MM.1S (cell line): ENCODE data around the gene SLC12A7.
"Not testable (repeated sequence)": the region's sequence is repeated elsewhere in the genome, so short reads cannot be mapped to it uniquely, and the experiment has no call there.

ENCODE experiments used
- DNase-seq: peaks from one replicate; pipeline ENCODE4 v3.0.0-alpha.2; 2015
- H2AFZ ChIP-seq: fragments of 300-600 bp; sonication (generic); 2 replicates; pipeline ENCODE4 v1.6.0; 2016; ENCODE audit warnings: antibody characterized with exemption, low read length
- H3F3A ChIP-seq: fragments of 300-600 bp; sonication (generic); 2 replicates; pipeline ENCODE4 v1.6.1; 2016; ENCODE audit warnings: mild to moderate bottlenecking, antibody characterized with exemption, low read length, moderate library complexity, mixed read lengths; ENCODE audit not compliant: insufficient read depth
- H3K27ac ChIP-seq: fragments of 300-600 bp; sonication (generic); 2 replicates; pipeline ENCODE4 v1.5.1; 2016; ENCODE audit warnings: mild to moderate bottlenecking, low read length
- H3K27me3 ChIP-seq: fragments of 300-600 bp; sonication (generic); replicated peaks from 2 replicates; pipeline ENCODE4 v1.6.0; 2016; ENCODE audit warnings: low read length; ENCODE audit not compliant: insufficient read depth
- H3K36me3 ChIP-seq: fragments of 300-600 bp; sonication (generic); replicated peaks from 2 replicates; pipeline ENCODE4 v1.6.1; 2016; ENCODE audit warnings: mild to moderate bottlenecking, low read length, mixed read lengths; ENCODE audit not compliant: insufficient read depth
- H3K4me1 ChIP-seq: fragments of 300-600 bp; sonication (generic); 2 replicates; pipeline ENCODE4 v1.6.1; 2016; ENCODE audit warnings: low read length, mixed read lengths
- H3K4me2 ChIP-seq: fragments of 300-600 bp; sonication (generic); 2 replicates; pipeline ENCODE4 v1.6.0; 2016; ENCODE audit warnings: low read depth, low read length
- H3K4me3 ChIP-seq: fragments of 300-600 bp; sonication (generic); 2 replicates; pipeline ENCODE4 v1.5.1; 2016; ENCODE audit warnings: low read length, mixed read lengths
- H3K79me2 ChIP-seq: fragments of 300-600 bp; sonication (generic); 2 replicates; pipeline ENCODE4 v1.6.1; 2016; ENCODE audit warnings: mixed run types, low read length, mixed read lengths
- H3K9ac ChIP-seq: fragments of 300-600 bp; sonication (generic); 2 replicates; pipeline ENCODE4 v1.6.1; 2016; ENCODE audit warnings: low read length, mixed read lengths
- H3K9me2 ChIP-seq: fragments of 300-600 bp; sonication (generic); replicated peaks from 2 replicates; pipeline ENCODE4 v1.6.1; 2016; ENCODE audit warnings: mild to moderate bottlenecking, low read length, mixed read lengths; ENCODE audit not compliant: insufficient read depth
- H3K9me3 ChIP-seq: fragments of 300-600 bp; sonication (generic); replicated peaks from 2 replicates; pipeline ENCODE4 v1.6.1; 2016; ENCODE audit warnings: mild to moderate bottlenecking, low read length, mixed read lengths; ENCODE audit not compliant: insufficient read depth
- H4K20me1 ChIP-seq: fragments of 300-600 bp; sonication (generic); 2 replicates; pipeline ENCODE4 v1.6.1; 2016; ENCODE audit warnings: mild to moderate bottlenecking, low read length, moderate library complexity, mixed read lengths; ENCODE audit not compliant: insufficient read depth
- CTCF ChIP-seq: fragments of 300-600 bp; sonication (generic); IDR thresholded peaks from 2 replicates; pipeline ENCODE4 v1.5.1; 2016; ENCODE audit warnings: antibody characterized with exemption, low read length, mixed read lengths
- EZH2 ChIP-seq: fragments of 300-600 bp; sonication (generic); optimal IDR thresholded peaks from 2 replicates; pipeline ENCODE3; 2017; ENCODE audit warnings: low read depth, mild to moderate bottlenecking, antibody characterized with exemption, low read length, mixed read lengths
- EZH2phosphoT487 ChIP-seq: fragments of 300-600 bp; sonication (generic); IDR thresholded peaks from 2 replicates; pipeline ENCODE4 v1.6.1; 2018; ENCODE audit warnings: antibody characterized with exemption, low read length

SLC12A7 gene

GRCh38 chr5:1098986-1099597, 12.8 kb downstream of the SLC12A7 start:
- Histone ChIP-seq H3K4me2 (no peak overlapping the region), H3K27me3 (no peaks in the 10 kb centered on the region), H3K9me2 (no peaks in the 10 kb centered on the region), H2AFZ (no peak overlapping the region), H3K4me3 (no peak overlapping the region), H3F3A (no peaks in the 10 kb centered on the region), H3K79me2 (peaks cover 53% of the 10 kb centered on the region), H3K9ac (no peak overlapping the region), H3K4me1 (no peaks in the 10 kb centered on the region), H3K27ac (no peak overlapping the region), H3K36me3 (no peaks in the 10 kb centered on the region), H4K20me1 (0 out of 2 replicates have a peak, but pooled peaks cover 3% of the 10 kb centered on the region), H3K9me3 (no peaks in the 10 kb centered on the region)
- DNase-seq: no peak
- TF ChIP-seq CTCF (no peak), EZH2phosphoT487 (no peak), EZH2 (no peak)

- not testable (repeated sequence) for H3K27me3 ChIP-seq, H3K9me3 ChIP-seq, H3K4me1 ChIP-seq, H3K4me3 ChIP-seq, H4K20me1 ChIP-seq, H3K4me2 ChIP-seq, H3K9me2 ChIP-seq, H3F3A ChIP-seq, H3K36me3 ChIP-seq, H2AFZ ChIP-seq, H3K27ac ChIP-seq, DNase-seq, H3K9ac ChIP-seq
- peaks cover 42% of the 10 kb centered on the region for H3K79me2 ChIP-seq
These were observed 13.9 kb downstream of the SLC12A7 start for GRCh38 chr5:1097988-1098385.

- TF ChIP-seq EZH2phosphoT487: no peak
- no peak for TF ChIP-seq CTCF
- no peak for TF ChIP-seq EZH2
- no peak overlapping the region for H3K9ac ChIP-seq
- no peak overlapping the region for H2AFZ ChIP-seq
- no peaks in the 10 kb centered on the region for H3K27me3 ChIP-seq
- H3K36me3 ChIP-seq: no peaks in the 10 kb centered on the region
- no peaks in the 10 kb centered on the region for H3K9me2 ChIP-seq
- H3F3A ChIP-seq: no peaks in the 10 kb centered on the region
- H3K9me3 ChIP-seq: no peaks in the 10 kb centered on the region
- no peak overlapping the region for H3K27ac ChIP-seq
- H3K4me2 ChIP-seq: no peak overlapping the region
- H3K4me1 ChIP-seq: no peaks in the 10 kb centered on the region
- H3K79me2 ChIP-seq: peaks cover 37% of the 10 kb centered on the region
- no peak for DNase-seq
- 0 out of 2 replicates have a peak, but pooled peaks cover 2% of the 10 kb centered on the region for H4K20me1 ChIP-seq
- no peak overlapping the region for H3K4me3 ChIP-seq
These were observed 14.4 kb downstream of the SLC12A7 start for GRCh38 chr5:1097381-1097987.

GRCh38 chr5:1096838-1097237, 15.0 kb downstream of the SLC12A7 start:
- H3K4me2 ChIP-seq: no peak overlapping the region
- peaks cover 30% of the 10 kb centered on the region for H3K79me2 ChIP-seq
- H2AFZ ChIP-seq: no peak overlapping the region
- no peaks in the 10 kb centered on the region for H3K9me3 ChIP-seq
- no peak overlapping the region for H3K27ac ChIP-seq
- no peak overlapping the region for H3K9ac ChIP-seq
- no peak overlapping the region for H3K4me3 ChIP-seq
- H3K27me3 ChIP-seq: no peaks in the 10 kb centered on the region
- no peaks in the 10 kb centered on the region for H3K9me2 ChIP-seq
- H4K20me1 ChIP-seq: 0 out of 2 replicates have a peak, but pooled peaks cover 2% of the 10 kb centered on the region
- no peak for TF ChIP-seq EZH2phosphoT487
- TF ChIP-seq CTCF: no peak
- no peak for TF ChIP-seq EZH2
- H3K4me1 ChIP-seq: no peaks in the 10 kb centered on the region
- H3K36me3 ChIP-seq: no peaks in the 10 kb centered on the region
- no peak for DNase-seq
- no peaks in the 10 kb centered on the region for H3F3A ChIP-seq
